Endothelial cell of umbilical vein (primary cell): ENCODE measurements around the gene SLC5A2. TPM values are rescaled to one million over a fixed set of nuclear protein-coding genes. Genes with fewer than 3 reads are reported as not detected.

Source experiments
- BruUV-seq: library from RNA; stranded (reverse); fragments of 400-500 nt; replicated peaks from 2 replicates; lab custom pipeline; 2021; lab: Mats Ljungman, UMichigan
- CTCF ChIA-PET: fragments of 300-600, 350-600 bp; sonication (Branson Sonifier 250); formaldehyde crosslinking; loops from one replicate; lab custom pipeline; 2021; ENCODE audit warnings: antibody characterized with exemption, inconsistent platforms; lab: Charles Lee
- POLR2A ChIA-PET: fragments of 300-600, 350-600 bp; sonication (Branson Sonifier 250); formaldehyde crosslinking; loops from one replicate; lab custom pipeline; 2021; ENCODE audit warnings: antibody characterized with exemption, inconsistent platforms; lab: Charles Lee
- DNase-seq: peaks from one replicate; pipeline ENCODE4 v3.0.0-alpha.2; 2011; ENCODE audit warnings: low read depth, low spot score
- FAIRE-seq: peaks from 2 replicates; lab custom pipeline; 2011; peaks lifted over from hg19 to GRCh38; lab: Jason Lieb, UNC
- H2AFZ ChIP-seq: 2 replicates; pipeline ENCODE4 v1.6.0; 2012; ENCODE audit warnings: low read depth, low read length, control low read depth, inconsistent platforms
- H3K27ac ChIP-seq: 2 replicates; pipeline ENCODE4 v1.5.1; 2011; ENCODE audit warnings: low read depth, mild to moderate bottlenecking, control low read depth, low read length, moderate library complexity; ENCODE audit not compliant: insufficient read depth
- H3K27me3 ChIP-seq, 2 experiments: 2 replicates each; pipeline versions ENCODE4 v1.6.0 to v1.6.1; 2011; ENCODE audit warnings: low read length in 2 of 2, mixed read lengths in 1 of 2; ENCODE audit not compliant: control insufficient read depth in 2 of 2, insufficient read depth in 2 of 2
- H3K36me3 ChIP-seq, 2 experiments: 2 replicates in 1 of 2; 3 replicates in 1 of 2; pipeline ENCODE4 v1.5.1; 2011; ENCODE audit warnings: low read length in 2 of 2, mild to moderate bottlenecking in 1 of 2, moderate library complexity in 1 of 2; ENCODE audit not compliant: control insufficient read depth in 2 of 2, insufficient read depth in 2 of 2; ENCODE audit errors: extremely low read depth in 1 of 2
- H3K4me1 ChIP-seq: 3 replicates; pipeline ENCODE4 v1.5.1; 2011; ENCODE audit warnings: mild to moderate bottlenecking, low read length; ENCODE audit not compliant: control insufficient read depth, insufficient read depth; ENCODE audit errors: extremely low read depth
- H3K4me2 ChIP-seq: 2 replicates; pipeline ENCODE4 v1.6.1; 2011; ENCODE audit warnings: low read length, control low read depth, mixed read lengths; ENCODE audit not compliant: insufficient read depth
- H3K4me3 ChIP-seq, 3 experiments: fragments of 200-600 bp in 1 of 3; sonication (generic), shearing (Covaris generic) in 1 of 3; replicated peaks in 1 of 3; 2 replicates each; pipeline ENCODE4 v1.5.1; 2011 to 2016; ENCODE audit warnings: control low read depth in 3 of 3, low read length in 3 of 3, mild to moderate bottlenecking in 2 of 3, inconsistent platforms in 1 of 3, low read depth in 1 of 3, moderate library complexity in 1 of 3; ENCODE audit not compliant: insufficient read depth in 1 of 3
- H3K79me2 ChIP-seq: 2 replicates; pipeline ENCODE4 v1.6.0; 2012; ENCODE audit warnings: low read length, inconsistent platforms; ENCODE audit not compliant: control insufficient read depth, insufficient read depth
- H3K9ac ChIP-seq: replicated peaks from 2 replicates; pipeline ENCODE3; 2011; ENCODE audit warnings: low read length, control low read depth; ENCODE audit not compliant: insufficient read depth; ENCODE audit errors: extremely low read depth
- H3K9me1 ChIP-seq: replicated peaks from 3 replicates; pipeline ENCODE4 v1.6.0; 2011; ENCODE audit warnings: mild to moderate bottlenecking, low read length; ENCODE audit not compliant: control insufficient read depth, insufficient read depth; ENCODE audit errors: extremely low read depth
- H3K9me3 ChIP-seq: replicated peaks from 2 replicates; pipeline ENCODE4 v1.5.1; 2012; ENCODE audit warnings: low read length, inconsistent platforms; ENCODE audit not compliant: control insufficient read depth, insufficient read depth
- H4K20me1 ChIP-seq: replicated peaks from 2 replicates; pipeline ENCODE3; 2011; ENCODE audit warnings: mild to moderate bottlenecking, low read length; ENCODE audit not compliant: control insufficient read depth, insufficient read depth; ENCODE audit errors: extremely low read depth
- EZH2 ChIP-seq: IDR thresholded peaks from 2 replicates; pipeline ENCODE4 v1.6.1; 2012; ENCODE audit warnings: borderline replicate concordance, low read depth, mild to moderate bottlenecking, moderate library complexity, low read length, inconsistent platforms; ENCODE audit not compliant: severe bottlenecking
- FOS ChIP-seq: IDR thresholded peaks from 2 replicates; pipeline ENCODE4 v1.6.1; 2011; ENCODE audit warnings: mild to moderate bottlenecking, low read length, moderate library complexity, borderline replicate concordance; ENCODE audit not compliant: insufficient read depth
- GATA2 ChIP-seq: IDR thresholded peaks from 2 replicates; pipeline ENCODE4 v1.7.0; 2011; ENCODE audit warnings: low read depth, mild to moderate bottlenecking, moderate library complexity, mixed read lengths, low read length; ENCODE audit not compliant: insufficient read length, insufficient read depth
- JUN ChIP-seq: IDR thresholded peaks from 2 replicates; pipeline ENCODE4 v1.6.1; 2011; ENCODE audit warnings: borderline replicate concordance, low read depth; ENCODE audit not compliant: insufficient read length, insufficient read depth
- MYC ChIP-seq: IDR thresholded peaks from one replicate; pipeline ENCODE4 v1.6.1; 2011; ENCODE audit warnings: mild to moderate bottlenecking, low read depth, low read length
- POLR2A ChIP-seq: IDR thresholded peaks from 2 replicates; pipeline ENCODE4 v1.6.1; 2012; ENCODE audit warnings: low read depth, mild to moderate bottlenecking, control low read depth, low read length
- POLR2AphosphoS5 ChIP-seq: IDR thresholded peaks from 2 replicates; pipeline ENCODE4 v1.6.1; 2012; ENCODE audit warnings: low read depth, mild to moderate bottlenecking, control low read depth, low read length, moderate library complexity; ENCODE audit not compliant: insufficient read depth
- dilution Hi-C: fragments of 300-500 bp; cut with MboI; formaldehyde crosslinking; loops from one replicate; pipeline ENCODE4 v1.15.0; 2019; ENCODE audit warnings: low sequenced_read_pairs; ENCODE audit not compliant: extremely low pct_ligation_motif_present
- intact Hi-C: fragments of 100-400 bp; cut with micrococcal nuclease; formaldehyde crosslinking; loops from one replicate; pipeline ENCODE4 v1.10.0; 2022
- polyA plus RNA-seq, 4 experiments: library from polyadenylated mRNA; depleted of rRNA in 3 of 4; stranded (reverse) in 3 of 4; unstranded in 1 of 4; fragments of >200 nt; gene quantifications; 2 replicates each; pipeline versions ENCODE4 v1.2.1 to v1.2.3, GENCODE V29; 2011 to 2012; ENCODE audit warnings: missing spikeins in 1 of 4
- total RNA-seq: library from RNA; stranded (reverse); gene quantifications from 2 replicates; pipeline ENCODE4 v1.2.3, GENCODE V29; 2021
- TF ChIP-seq, protein P1 (sequence below): IDR thresholded peaks from 2 replicates; pipeline ENCODE4 v1.6.1; 2011; ENCODE audit not compliant: insufficient read depth, insufficient read length
- TF ChIP-seq, protein P2 (sequence below), 2 donors: IDR thresholded peaks; 1 replicate in 1 of 2; 2 replicates in 1 of 2; pipeline ENCODE4 v1.5.1; 2011; ENCODE audit warnings: low read length in 2 of 2, mild to moderate bottlenecking in 2 of 2, moderate library complexity in 2 of 2, control low read depth in 1 of 2, inconsistent platforms in 1 of 2, low read depth in 1 of 2; ENCODE audit not compliant: insufficient read depth in 1 of 2; ENCODE audit errors: extremely low read depth in 1 of 2

SLC5A2 gene
- total and polyA plus RNA-seq, 2 donors (not counting 3 experiments of a cell fraction or from before 2014, with no cell fraction given) = 0.03 TPM; not detected in 1

DNA sequence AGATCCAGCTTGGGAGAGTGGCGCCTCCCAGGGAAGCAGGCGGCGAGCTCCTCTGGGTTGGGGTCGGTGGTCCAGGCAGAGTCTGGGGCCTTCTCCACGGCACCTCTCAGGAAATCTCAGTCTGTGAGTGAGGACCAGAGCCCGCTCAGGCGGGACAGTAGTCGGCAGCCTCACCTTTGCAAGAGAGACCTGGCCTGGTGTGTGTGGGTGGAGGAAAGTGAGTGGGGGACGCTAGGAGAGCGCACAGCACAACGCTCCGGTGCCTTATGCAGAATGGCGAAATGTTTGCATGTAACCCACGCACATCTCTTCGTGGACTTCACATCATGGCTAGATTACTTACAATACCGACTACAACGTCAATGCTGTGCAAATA is 47.0 kb downstream of the SLC5A2 start:
- FAIRE-seq = no peak
- Histone ChIP-seq H3K4me2 (no peak overlapping the region), H3K27me3 (peaks cover 23 to 28% of the 10 kb centered on the region in 2 experiments), H3K9me1 (no peaks in the 10 kb centered on the region), H3K4me1 (no peaks in the 10 kb centered on the region), H2AFZ (no peak overlapping the region), H3K36me3 (no peaks in the 10 kb centered on the region), H3K4me3 (no peak overlapping the region), H3K27ac (no peak overlapping the region), H3K9ac (no peak overlapping the region), H3K79me2 (no peaks in the 10 kb centered on the region), H3K9me3 (no peaks in the 10 kb centered on the region), H4K20me1 (no peaks in the 10 kb centered on the region)
- ChIA-PET POLR2A (no interaction called here), CTCF (no interaction called here)
- no TSS peak for BruUV-seq
- TF ChIP-seq EZH2 = no peak
- TF ChIP-seq, protein P1, sequence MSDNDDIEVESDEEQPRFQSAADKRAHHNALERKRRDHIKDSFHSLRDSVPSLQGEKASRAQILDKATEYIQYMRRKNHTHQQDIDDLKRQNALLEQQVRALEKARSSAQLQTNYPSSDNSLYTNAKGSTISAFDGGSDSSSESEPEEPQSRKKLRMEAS = no peak
- no peak for TF ChIP-seq MYC
- TF ChIP-seq FOS = no peak
- TF ChIP-seq GATA2 = no peak
- TF ChIP-seq, protein P2, sequence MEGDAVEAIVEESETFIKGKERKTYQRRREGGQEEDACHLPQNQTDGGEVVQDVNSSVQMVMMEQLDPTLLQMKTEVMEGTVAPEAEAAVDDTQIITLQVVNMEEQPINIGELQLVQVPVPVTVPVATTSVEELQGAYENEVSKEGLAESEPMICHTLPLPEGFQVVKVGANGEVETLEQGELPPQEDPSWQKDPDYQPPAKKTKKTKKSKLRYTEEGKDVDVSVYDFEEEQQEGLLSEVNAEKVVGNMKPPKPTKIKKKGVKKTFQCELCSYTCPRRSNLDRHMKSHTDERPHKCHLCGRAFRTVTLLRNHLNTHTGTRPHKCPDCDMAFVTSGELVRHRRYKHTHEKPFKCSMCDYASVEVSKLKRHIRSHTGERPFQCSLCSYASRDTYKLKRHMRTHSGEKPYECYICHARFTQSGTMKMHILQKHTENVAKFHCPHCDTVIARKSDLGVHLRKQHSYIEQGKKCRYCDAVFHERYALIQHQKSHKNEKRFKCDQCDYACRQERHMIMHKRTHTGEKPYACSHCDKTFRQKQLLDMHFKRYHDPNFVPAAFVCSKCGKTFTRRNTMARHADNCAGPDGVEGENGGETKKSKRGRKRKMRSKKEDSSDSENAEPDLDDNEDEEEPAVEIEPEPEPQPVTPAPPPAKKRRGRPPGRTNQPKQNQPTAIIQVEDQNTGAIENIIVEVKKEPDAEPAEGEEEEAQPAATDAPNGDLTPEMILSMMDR (IDR thresholded peaks at IDR 0.05; ENCODE audit: extremely low read depth in 1 of 2, insufficient read depth in 1 of 2, low read depth in 1 of 2, low read length in 2 of 2) = no peak
- TF ChIP-seq POLR2AphosphoS5 = no peak
- no peak for TF ChIP-seq POLR2A
- no peak for TF ChIP-seq JUN
- dilution Hi-C loops = no loop called here
- intact Hi-C loops = no loop called here
- DNase-seq = no peak
